Endothelial cell of umbilical vein (primary cell): ENCODE measurements around the gene PI3. TPM values are rescaled to one million over a fixed set of nuclear protein-coding genes. Genes with fewer than 3 reads are reported as not detected.

ENCODE experiments used
- BruUV-seq: library from RNA; stranded (reverse); fragments of 400-500 nt; replicated peaks from 2 replicates; lab custom pipeline; 2021; lab: Mats Ljungman, UMichigan
- CTCF ChIA-PET: fragments of 300-600, 350-600 bp; sonication (Branson Sonifier 250); formaldehyde crosslinking; loops from one replicate; lab custom pipeline; 2021; ENCODE audit warnings: antibody characterized with exemption, inconsistent platforms; lab: Charles Lee
- POLR2A ChIA-PET: fragments of 300-600, 350-600 bp; sonication (Branson Sonifier 250); formaldehyde crosslinking; loops from one replicate; lab custom pipeline; 2021; ENCODE audit warnings: antibody characterized with exemption, inconsistent platforms; lab: Charles Lee
- DNase-seq: peaks from one replicate; pipeline ENCODE4 v3.0.0-alpha.2; 2011; ENCODE audit warnings: low read depth, low spot score
- FAIRE-seq: peaks from 2 replicates; lab custom pipeline; 2011; peaks lifted over from hg19 to GRCh38; lab: Jason Lieb, UNC
- H2AFZ ChIP-seq: 2 replicates; pipeline ENCODE4 v1.6.0; 2012; ENCODE audit warnings: low read depth, low read length, control low read depth, inconsistent platforms
- H3K27ac ChIP-seq: 2 replicates; pipeline ENCODE4 v1.5.1; 2011; ENCODE audit warnings: low read depth, mild to moderate bottlenecking, control low read depth, low read length, moderate library complexity; ENCODE audit not compliant: insufficient read depth
- H3K27me3 ChIP-seq, 2 experiments: 2 replicates each; pipeline versions ENCODE4 v1.6.0 to v1.6.1; 2011; ENCODE audit warnings: low read length in 2 of 2, mixed read lengths in 1 of 2; ENCODE audit not compliant: control insufficient read depth in 2 of 2, insufficient read depth in 2 of 2
- H3K36me3 ChIP-seq, 2 experiments: 2 replicates in 1 of 2; 3 replicates in 1 of 2; pipeline ENCODE4 v1.5.1; 2011; ENCODE audit warnings: low read length in 2 of 2, mild to moderate bottlenecking in 1 of 2, moderate library complexity in 1 of 2; ENCODE audit not compliant: control insufficient read depth in 2 of 2, insufficient read depth in 2 of 2; ENCODE audit errors: extremely low read depth in 1 of 2
- H3K4me1 ChIP-seq: 3 replicates; pipeline ENCODE4 v1.5.1; 2011; ENCODE audit warnings: mild to moderate bottlenecking, low read length; ENCODE audit not compliant: control insufficient read depth, insufficient read depth; ENCODE audit errors: extremely low read depth
- H3K4me2 ChIP-seq: 2 replicates; pipeline ENCODE4 v1.6.1; 2011; ENCODE audit warnings: low read length, control low read depth, mixed read lengths; ENCODE audit not compliant: insufficient read depth
- H3K4me3 ChIP-seq, 3 experiments: fragments of 200-600 bp in 1 of 3; sonication (generic), shearing (Covaris generic) in 1 of 3; replicated peaks in 1 of 3; 2 replicates each; pipeline ENCODE4 v1.5.1; 2011 to 2016; ENCODE audit warnings: control low read depth in 3 of 3, low read length in 3 of 3, mild to moderate bottlenecking in 2 of 3, inconsistent platforms in 1 of 3, low read depth in 1 of 3, moderate library complexity in 1 of 3; ENCODE audit not compliant: insufficient read depth in 1 of 3
- H3K79me2 ChIP-seq: 2 replicates; pipeline ENCODE4 v1.6.0; 2012; ENCODE audit warnings: low read length, inconsistent platforms; ENCODE audit not compliant: control insufficient read depth, insufficient read depth
- H3K9ac ChIP-seq: replicated peaks from 2 replicates; pipeline ENCODE3; 2011; ENCODE audit warnings: low read length, control low read depth; ENCODE audit not compliant: insufficient read depth; ENCODE audit errors: extremely low read depth
- H3K9me1 ChIP-seq: replicated peaks from 3 replicates; pipeline ENCODE4 v1.6.0; 2011; ENCODE audit warnings: mild to moderate bottlenecking, low read length; ENCODE audit not compliant: control insufficient read depth, insufficient read depth; ENCODE audit errors: extremely low read depth
- H3K9me3 ChIP-seq: replicated peaks from 2 replicates; pipeline ENCODE4 v1.5.1; 2012; ENCODE audit warnings: low read length, inconsistent platforms; ENCODE audit not compliant: control insufficient read depth, insufficient read depth
- H4K20me1 ChIP-seq: replicated peaks from 2 replicates; pipeline ENCODE3; 2011; ENCODE audit warnings: mild to moderate bottlenecking, low read length; ENCODE audit not compliant: control insufficient read depth, insufficient read depth; ENCODE audit errors: extremely low read depth
- CTCF ChIP-seq, 2 donors: IDR thresholded peaks; 1 replicate in 1 of 2; 2 replicates in 1 of 2; pipeline ENCODE4 v1.5.1; 2011; ENCODE audit warnings: low read length in 2 of 2, mild to moderate bottlenecking in 2 of 2, moderate library complexity in 2 of 2, control low read depth in 1 of 2, inconsistent platforms in 1 of 2, low read depth in 1 of 2; ENCODE audit not compliant: insufficient read depth in 1 of 2; ENCODE audit errors: extremely low read depth in 1 of 2
- EZH2 ChIP-seq: IDR thresholded peaks from 2 replicates; pipeline ENCODE4 v1.6.1; 2012; ENCODE audit warnings: borderline replicate concordance, low read depth, mild to moderate bottlenecking, moderate library complexity, low read length, inconsistent platforms; ENCODE audit not compliant: severe bottlenecking
- FOS ChIP-seq: IDR thresholded peaks from 2 replicates; pipeline ENCODE4 v1.6.1; 2011; ENCODE audit warnings: mild to moderate bottlenecking, low read length, moderate library complexity, borderline replicate concordance; ENCODE audit not compliant: insufficient read depth
- GATA2 ChIP-seq: IDR thresholded peaks from 2 replicates; pipeline ENCODE4 v1.7.0; 2011; ENCODE audit warnings: low read depth, mild to moderate bottlenecking, moderate library complexity, mixed read lengths, low read length; ENCODE audit not compliant: insufficient read length, insufficient read depth
- JUN ChIP-seq: IDR thresholded peaks from 2 replicates; pipeline ENCODE4 v1.6.1; 2011; ENCODE audit warnings: borderline replicate concordance, low read depth; ENCODE audit not compliant: insufficient read length, insufficient read depth
- MAX ChIP-seq: IDR thresholded peaks from 2 replicates; pipeline ENCODE4 v1.6.1; 2011; ENCODE audit not compliant: insufficient read depth, insufficient read length
- MYC ChIP-seq: IDR thresholded peaks from one replicate; pipeline ENCODE4 v1.6.1; 2011; ENCODE audit warnings: mild to moderate bottlenecking, low read depth, low read length
- POLR2A ChIP-seq: IDR thresholded peaks from 2 replicates; pipeline ENCODE4 v1.6.1; 2012; ENCODE audit warnings: low read depth, mild to moderate bottlenecking, control low read depth, low read length
- POLR2AphosphoS5 ChIP-seq: IDR thresholded peaks from 2 replicates; pipeline ENCODE4 v1.6.1; 2012; ENCODE audit warnings: low read depth, mild to moderate bottlenecking, control low read depth, low read length, moderate library complexity; ENCODE audit not compliant: insufficient read depth
- dilution Hi-C: fragments of 300-500 bp; cut with MboI; formaldehyde crosslinking; loops from one replicate; pipeline ENCODE4 v1.15.0; 2019; ENCODE audit warnings: low sequenced_read_pairs; ENCODE audit not compliant: extremely low pct_ligation_motif_present
- intact Hi-C: fragments of 100-400 bp; cut with micrococcal nuclease; formaldehyde crosslinking; loops from one replicate; pipeline ENCODE4 v1.10.0; 2022
- polyA plus RNA-seq, 4 experiments: library from polyadenylated mRNA; depleted of rRNA in 3 of 4; stranded (reverse) in 3 of 4; unstranded in 1 of 4; fragments of >200 nt; gene quantifications; 2 replicates each; pipeline versions ENCODE4 v1.2.1 to v1.2.3, GENCODE V29; 2011 to 2012; ENCODE audit warnings: missing spikeins in 1 of 4
- total RNA-seq: library from RNA; stranded (reverse); gene quantifications from 2 replicates; pipeline ENCODE4 v1.2.3, GENCODE V29; 2021

PI3 gene
- total and polyA plus RNA-seq, 2 donors (not counting 3 experiments of a cell fraction or from before 2014, with no cell fraction given), result not detected

- H4K20me1 ChIP-seq, result no peaks in the 10 kb centered on the region
- H3K4me1 ChIP-seq, result no peaks in the 10 kb centered on the region
- intact Hi-C loops (no loop called here), dilution Hi-C loops (no loop called here)
- H3K9me3 ChIP-seq, result no peaks in the 10 kb centered on the region
- H3K9me1 ChIP-seq, result no peaks in the 10 kb centered on the region
- DNase-seq (no peak), FAIRE-seq (no peak)
- CTCF ChIA-PET, result no interaction called here
- TF ChIP-seq POLR2A (no peak), MAX (no peak), GATA2 (no peak), EZH2 (no peak), CTCF (IDR thresholded peaks at IDR 0.05; ENCODE audit: extremely low read depth in 1 of 2, insufficient read depth in 1 of 2, low read depth in 1 of 2, low read length in 2 of 2) (no peak), POLR2AphosphoS5 (no peak), JUN (no peak), MYC (no peak), FOS (no peak)
- H3K36me3 ChIP-seq, result no peaks in the 10 kb centered on the region
- no peak overlapping the region for H3K4me3 ChIP-seq
- no peak overlapping the region for H2AFZ ChIP-seq
- H3K4me2 ChIP-seq, result no peak overlapping the region
- H3K9ac ChIP-seq, result no peak overlapping the region
- no TSS peak for BruUV-seq
- no peak overlapping the region for H3K27ac ChIP-seq
- H3K27me3 ChIP-seq, result peaks cover 2 to 5% of the 10 kb centered on the region in 2 experiments
- POLR2A ChIA-PET, result no interaction called here
- H3K79me2 ChIP-seq, result no peaks in the 10 kb centered on the region
Observed at GRCh38 chr20:45191926-45192325, 17.2 kb downstream of the PI3 start.
